ENCODE results near the gene PLEKHB1.

The PLEKHB1 gene, protein sequence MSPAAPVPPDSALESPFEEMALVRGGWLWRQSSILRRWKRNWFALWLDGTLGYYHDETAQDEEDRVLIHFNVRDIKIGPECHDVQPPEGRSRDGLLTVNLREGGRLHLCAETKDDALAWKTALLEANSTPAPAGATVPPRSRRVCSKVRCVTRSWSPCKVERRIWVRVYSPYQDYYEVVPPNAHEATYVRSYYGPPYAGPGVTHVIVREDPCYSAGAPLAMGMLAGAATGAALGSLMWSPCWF

DNA sequence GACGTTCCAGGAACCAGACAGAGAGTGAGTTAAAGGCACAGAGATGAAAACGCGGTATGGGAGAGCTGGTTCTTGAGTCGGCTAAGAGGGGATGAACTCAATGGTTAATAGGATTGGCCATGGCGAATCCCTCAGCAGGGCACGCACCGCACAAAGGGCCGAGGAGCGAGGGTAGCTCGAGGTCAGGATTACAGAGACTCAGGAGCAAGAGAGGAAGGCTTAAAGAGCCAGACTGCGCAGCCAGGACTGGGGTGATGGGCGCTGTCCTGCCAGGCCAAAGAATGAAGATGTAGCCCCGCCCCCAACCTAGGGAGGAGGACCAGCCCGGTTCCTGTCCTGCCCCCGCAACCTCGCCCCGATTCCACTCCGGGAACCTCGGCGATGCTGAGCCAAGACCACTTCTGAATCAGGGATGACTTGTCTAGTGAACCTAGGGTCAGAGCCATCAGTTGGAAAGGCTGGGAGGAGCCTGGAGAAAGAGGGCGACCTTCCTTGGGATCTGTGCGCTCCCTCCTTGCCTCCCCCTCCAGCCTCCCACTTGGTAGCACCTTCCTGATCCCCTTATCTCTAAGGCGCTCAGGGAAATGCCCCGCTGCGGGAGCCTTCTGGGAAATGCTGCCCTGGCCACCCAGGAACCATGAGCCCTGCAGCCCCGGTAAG lies at the start of gene PLEKHB1:
TSS of gene PLEKHB1 (plus strand) at position 610 of the 660 bp plus-strand sequence. CDS start at position 638, 28 bp downstream.
- Histone ChIP-seq H3K4me3 (ENCODE audit: low read length) (peak within 1 kb of the TSS; percentile 90), H3K9me3 (ENCODE audit: insufficient read depth, low read depth, low read length) (no peaks in the 10 kb centered on the region), H3K36me3 (ENCODE audit: insufficient read depth, low read depth, low read length) (no peaks in the 10 kb centered on the region), H3K9ac (ENCODE audit: low read depth, low read length) (peak within 1 kb of the TSS; percentile 82; the same call in 1 of the 2 replicates), H3K27ac (ENCODE audit: low read length) (peak within 1 kb of the TSS; percentile 52), H3K4me1 (ENCODE audit: insufficient read depth, low read length) (peaks cover 10% of the 10 kb centered on the region; the same call in 1 of the 2 replicates), H3K27me3 (ENCODE audit: insufficient read depth, low read length) (peaks cover 9% of the 10 kb centered on the region)

DNA sequence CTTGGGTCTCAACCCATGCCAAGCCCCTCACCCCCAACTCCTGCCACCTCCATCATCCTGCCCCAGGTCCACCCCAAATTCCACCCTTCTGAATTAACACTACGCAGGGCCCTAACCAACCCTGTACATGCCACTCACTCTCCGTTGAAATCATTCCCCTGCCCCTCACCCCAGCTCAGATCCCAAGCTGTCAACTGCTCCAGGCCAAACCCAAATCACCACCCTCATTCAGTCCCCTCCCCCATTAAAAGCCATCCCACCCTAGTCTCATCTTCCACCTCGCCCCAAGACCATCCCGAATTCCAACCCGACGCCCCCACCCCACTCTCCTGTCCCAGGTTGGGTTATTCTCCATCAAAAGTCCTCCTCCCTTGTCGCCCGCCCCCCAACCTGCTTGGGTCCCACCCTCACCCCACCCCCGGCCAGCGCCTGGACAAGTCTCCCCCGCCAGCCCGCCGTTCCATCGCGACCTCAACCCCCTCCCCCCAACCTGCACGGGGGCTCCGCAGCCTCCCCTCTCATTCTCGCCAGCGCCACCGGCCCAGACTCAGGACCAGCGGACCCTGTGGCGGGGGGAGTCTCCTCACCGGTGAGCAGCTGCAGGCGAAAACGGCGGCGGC lies 48.9 kb upstream of the PLEKHB1 start:
- peak overlapping the region; percentile 58 for H3K27ac ChIP-seq (ENCODE audit: low read length)

DNA sequence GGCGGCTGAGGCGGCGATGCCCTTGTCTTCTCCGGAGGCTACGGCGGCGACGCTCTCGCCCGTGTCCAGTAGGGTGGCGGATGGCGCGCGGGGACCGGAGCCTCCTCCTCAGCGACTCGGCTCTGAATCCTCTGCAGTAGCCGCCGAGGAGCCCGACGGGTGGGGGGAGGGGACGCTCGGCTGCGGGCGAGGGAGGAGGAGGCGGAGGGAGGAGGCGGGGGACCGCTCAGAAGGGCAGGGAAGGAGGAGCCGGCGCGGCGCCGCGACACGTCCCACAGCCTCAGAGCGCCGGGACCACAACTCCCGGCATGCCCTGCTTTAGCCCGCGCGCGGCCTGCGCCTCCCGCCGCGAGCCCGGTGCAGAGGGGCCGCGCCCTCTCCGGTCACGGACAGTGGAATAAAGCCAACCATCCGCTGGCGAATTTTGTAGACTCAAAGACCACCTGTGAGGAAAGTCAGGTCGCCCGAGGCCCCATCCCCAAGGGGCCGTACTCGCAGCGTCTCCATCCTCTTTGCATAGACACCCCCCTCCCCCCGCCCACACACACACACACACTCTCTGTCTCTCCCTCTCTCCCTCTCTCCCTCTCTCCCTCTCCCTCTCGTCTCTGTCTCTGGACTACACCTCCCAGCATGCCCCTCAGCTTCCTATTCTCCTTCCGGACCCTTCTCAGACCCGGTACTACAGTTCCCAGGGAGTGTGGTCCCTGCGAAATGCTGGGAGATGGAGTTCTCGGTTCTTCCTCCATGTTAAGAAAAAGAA lies 48.2 kb upstream of the PLEKHB1 start, which contains the start of gene FAM168A:
TSS of gene FAM168A (minus strand) at position 157 of the 763 bp plus-strand sequence. CDS start 129,638 bp downstream, outside the sequence.
- Histone ChIP-seq H3K4me1 (ENCODE audit: insufficient read depth, low read length) (peaks cover 7% of the 10 kb centered on the region; the same call in 1 of the 2 replicates), H3K4me3 (ENCODE audit: low read length) (peak within 1 kb of the TSS; percentile 78), H3K9me3 (ENCODE audit: insufficient read depth, low read depth, low read length) (no peaks in the 10 kb centered on the region), H3K27me3 (ENCODE audit: insufficient read depth, low read length) (no peaks in the 10 kb centered on the region), H3K36me3 (ENCODE audit: insufficient read depth, low read depth, low read length) (no peaks in the 10 kb centered on the region), H3K27ac (ENCODE audit: low read length) (peak within 1 kb of the TSS; percentile 58), H3K9ac (ENCODE audit: low read depth, low read length) (peak within 1 kb of the TSS; percentile 90)

More for the DNA sequence above, 48.9 kb upstream of the PLEKHB1 start:
- Histone ChIP-seq H3K9ac (ENCODE audit: low read depth, low read length) (peak overlapping the region; percentile 64; the same call in 1 of the 2 replicates), H3K4me1 (ENCODE audit: insufficient read depth, low read length) (peaks cover 7% of the 10 kb centered on the region; the same call in 1 of the 2 replicates), H3K36me3 (ENCODE audit: insufficient read depth, low read depth, low read length) (no peaks in the 10 kb centered on the region), H3K27me3 (ENCODE audit: insufficient read depth, low read length) (no peaks in the 10 kb centered on the region), H3K9me3 (ENCODE audit: insufficient read depth, low read depth, low read length) (no peaks in the 10 kb centered on the region), H3K4me3 (ENCODE audit: low read length) (peak overlapping the region; percentile 78)

DNA sequence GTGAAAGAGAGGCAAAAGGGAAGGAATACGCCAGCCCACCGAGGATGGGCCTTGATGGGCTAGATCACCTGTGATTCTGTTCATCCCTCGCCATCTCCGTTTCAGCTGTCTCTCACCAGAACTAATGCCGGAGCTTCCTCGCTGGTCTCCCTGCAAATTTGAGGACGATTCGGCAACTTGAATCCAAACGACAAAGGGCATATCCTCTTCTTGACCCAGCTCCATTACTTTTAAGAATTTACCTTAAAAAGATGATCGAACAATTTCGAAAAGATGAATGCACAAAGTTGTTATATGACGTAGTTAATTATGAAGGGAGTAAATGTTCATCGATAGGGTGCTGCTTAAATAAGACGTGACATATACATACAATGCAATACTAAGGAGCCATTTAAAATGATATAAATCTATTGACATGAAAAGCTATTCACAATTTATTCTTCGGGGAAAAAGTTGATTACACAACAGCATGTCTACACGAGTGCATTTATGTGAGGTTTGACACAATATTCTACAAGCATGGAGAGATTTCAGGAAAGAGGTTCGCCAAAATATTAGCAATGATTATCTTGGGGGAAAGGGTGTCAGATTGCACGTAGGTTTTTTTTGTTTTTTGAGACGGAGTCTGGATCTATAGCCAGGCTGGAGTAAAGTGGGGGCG lies 47.5 kb upstream of the PLEKHB1 start:
- Histone ChIP-seq H3K36me3 (ENCODE audit: insufficient read depth, low read depth, low read length) (no peaks in the 10 kb centered on the region), H3K4me1 (ENCODE audit: insufficient read depth, low read length) (peaks cover 7% of the 10 kb centered on the region; the same call in 1 of the 2 replicates), H3K9me3 (ENCODE audit: insufficient read depth, low read depth, low read length) (no peaks in the 10 kb centered on the region), H3K4me3 (ENCODE audit: low read length) (peak overlapping the region; percentile 78), H3K27ac (ENCODE audit: low read length) (peak overlapping the region; percentile 57), H3K9ac (ENCODE audit: low read depth, low read length) (peak overlapping the region; percentile 90; the same call in 1 of the 2 replicates), H3K27me3 (ENCODE audit: insufficient read depth, low read length) (no peaks in the 10 kb centered on the region)

DNA sequence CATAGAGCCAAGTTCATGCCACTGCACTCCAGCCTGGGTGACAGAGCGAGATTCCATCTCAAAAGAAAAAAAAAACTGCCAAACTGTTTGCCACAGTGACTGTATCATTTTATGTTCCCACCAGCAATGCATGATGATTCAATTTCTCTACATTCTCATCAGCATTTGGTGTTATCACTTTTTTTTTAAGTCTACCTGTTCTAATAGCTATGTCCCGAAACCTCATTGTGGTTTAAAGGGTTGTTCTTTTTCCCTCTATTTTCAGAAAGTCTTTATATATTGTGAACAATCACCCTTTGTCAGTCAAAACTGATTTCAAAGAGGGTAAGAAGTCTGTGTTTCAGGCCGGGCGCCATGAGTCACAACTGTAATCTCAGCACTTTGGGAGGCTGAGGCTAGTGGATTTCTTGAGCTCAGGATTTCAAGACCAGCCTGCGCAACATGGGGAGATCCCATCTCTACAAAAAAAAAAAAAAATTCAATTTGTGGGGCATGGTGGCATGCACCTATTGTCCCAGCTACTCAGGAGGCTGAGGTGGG lies 33.7 kb upstream of the PLEKHB1 start:
- Histone ChIP-seq H3K4me3 (ENCODE audit: low read length) (no peak overlapping the region), H3K36me3 (ENCODE audit: insufficient read depth, low read depth, low read length) (no peaks in the 10 kb centered on the region), H3K27ac (ENCODE audit: low read length) (no peak overlapping the region), H3K27me3 (ENCODE audit: insufficient read depth, low read length) (no peaks in the 10 kb centered on the region), H3K4me1 (ENCODE audit: insufficient read depth, low read length) (no peaks in the 10 kb centered on the region), H3K9ac (ENCODE audit: low read depth, low read length) (no peak overlapping the region), H3K9me3 (ENCODE audit: insufficient read depth, low read depth, low read length) (no peaks in the 10 kb centered on the region)

DNA sequence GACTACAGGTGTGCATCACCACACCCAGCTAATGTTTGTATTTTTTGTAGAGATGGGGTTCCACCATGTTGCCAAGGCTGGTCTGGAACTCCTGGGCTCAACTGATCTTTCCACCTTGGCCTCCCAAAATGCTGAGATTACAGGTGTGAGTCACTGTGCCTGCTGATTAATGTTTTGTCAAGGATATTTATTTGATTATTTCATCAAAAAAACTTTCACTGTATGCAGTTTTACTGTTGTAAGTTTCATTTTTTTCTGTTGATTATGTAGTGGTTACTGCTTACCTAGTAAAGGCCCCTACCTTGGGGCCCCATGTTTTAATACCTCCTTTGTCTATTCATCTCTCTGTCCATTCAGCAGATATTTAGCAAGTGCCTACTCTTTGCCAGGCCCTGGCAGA lies 31.8 kb upstream of the PLEKHB1 start:
- no peak overlapping the region for H3K9ac ChIP-seq (ENCODE audit: low read depth, low read length)
- no peak overlapping the region for H3K27ac ChIP-seq (ENCODE audit: low read length)
- no peaks in the 10 kb centered on the region for H3K36me3 ChIP-seq (ENCODE audit: insufficient read depth, low read depth, low read length)
- H3K9me3 ChIP-seq (ENCODE audit: insufficient read depth, low read depth, low read length) = no peaks in the 10 kb centered on the region
- H3K4me1 ChIP-seq (ENCODE audit: insufficient read depth, low read length) = no peaks in the 10 kb centered on the region
- no peaks in the 10 kb centered on the region for H3K27me3 ChIP-seq (ENCODE audit: insufficient read depth, low read length)
- no peak overlapping the region for H3K4me3 ChIP-seq (ENCODE audit: low read length)

DNA sequence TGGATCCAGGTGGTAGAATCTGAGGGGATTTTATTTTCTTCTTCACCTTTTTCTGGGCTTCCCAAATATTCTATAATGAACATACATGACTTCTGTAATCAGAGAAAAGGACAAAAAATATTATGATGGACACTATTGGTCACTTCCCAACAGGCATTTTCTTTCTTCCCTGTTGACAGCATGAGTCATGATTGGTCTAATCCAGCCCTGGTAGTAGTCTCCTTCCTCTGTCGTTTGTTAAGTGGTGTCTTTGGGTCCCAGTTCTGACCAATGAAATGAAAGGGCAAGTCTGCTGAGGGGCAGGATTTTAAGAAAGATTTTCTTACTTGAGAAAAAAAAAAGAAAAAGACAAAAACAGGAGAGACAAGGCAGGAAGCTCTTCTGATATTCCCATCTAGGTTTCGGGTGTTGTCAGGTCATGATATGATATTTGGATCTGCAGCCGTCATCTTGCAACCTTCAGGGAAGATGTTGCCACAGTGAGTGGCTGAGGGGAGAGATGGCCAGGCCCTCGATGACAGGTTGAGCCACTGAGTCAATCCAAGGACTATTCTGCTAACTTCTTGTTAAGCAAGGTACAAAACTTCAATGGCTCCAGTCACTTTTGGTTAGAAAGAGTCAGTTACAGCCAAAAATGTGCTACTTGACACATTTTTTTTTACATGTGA lies 23.3 kb upstream of the PLEKHB1 start:
- Histone ChIP-seq H3K4me1 (ENCODE audit: insufficient read depth, low read length) (peaks cover under 1% of the 10 kb centered on the region; the same call in 1 of the 2 replicates), H3K4me3 (ENCODE audit: low read length) (no peak overlapping the region), H3K9me3 (ENCODE audit: insufficient read depth, low read depth, low read length) (no peaks in the 10 kb centered on the region), H3K36me3 (ENCODE audit: insufficient read depth, low read depth, low read length) (no peaks in the 10 kb centered on the region), H3K27me3 (ENCODE audit: insufficient read depth, low read length) (peaks cover 39% of the 10 kb centered on the region), H3K9ac (ENCODE audit: low read depth, low read length) (no peak overlapping the region), H3K27ac (ENCODE audit: low read length) (no peak overlapping the region)

DNA sequence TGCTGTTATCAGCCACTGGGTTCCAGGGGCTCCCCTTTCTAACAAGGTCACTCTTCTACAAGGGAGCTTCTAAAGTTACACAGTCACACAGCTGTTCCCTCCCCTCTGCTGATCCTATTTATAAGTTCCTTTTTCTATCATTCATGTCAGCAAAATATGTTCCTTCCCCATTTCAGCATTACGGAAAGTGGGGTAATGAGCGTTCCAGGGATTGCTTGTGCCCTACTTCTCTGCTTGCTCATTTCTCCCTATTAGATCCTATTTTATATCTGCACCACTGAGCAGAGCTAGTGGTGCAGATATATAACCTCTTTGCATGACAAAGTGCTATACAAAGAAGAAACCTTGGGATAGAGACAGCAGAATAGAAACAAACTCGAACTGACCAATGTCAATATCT lies 22.7 kb upstream of the PLEKHB1 start:
- H3K9me3 ChIP-seq (ENCODE audit: insufficient read depth, low read depth, low read length) = no peaks in the 10 kb centered on the region
- H3K9ac ChIP-seq (ENCODE audit: low read depth, low read length) = no peak overlapping the region
- no peak overlapping the region for H3K27ac ChIP-seq (ENCODE audit: low read length)
- H3K36me3 ChIP-seq (ENCODE audit: insufficient read depth, low read depth, low read length) = no peaks in the 10 kb centered on the region
- H3K27me3 ChIP-seq (ENCODE audit: insufficient read depth, low read length) = peaks cover 45% of the 10 kb centered on the region
- no peak overlapping the region for H3K4me3 ChIP-seq (ENCODE audit: low read length)
- H3K4me1 ChIP-seq (ENCODE audit: insufficient read depth, low read length) = peaks cover 6% of the 10 kb centered on the region; the same call in 1 of the 2 replicates

DNA sequence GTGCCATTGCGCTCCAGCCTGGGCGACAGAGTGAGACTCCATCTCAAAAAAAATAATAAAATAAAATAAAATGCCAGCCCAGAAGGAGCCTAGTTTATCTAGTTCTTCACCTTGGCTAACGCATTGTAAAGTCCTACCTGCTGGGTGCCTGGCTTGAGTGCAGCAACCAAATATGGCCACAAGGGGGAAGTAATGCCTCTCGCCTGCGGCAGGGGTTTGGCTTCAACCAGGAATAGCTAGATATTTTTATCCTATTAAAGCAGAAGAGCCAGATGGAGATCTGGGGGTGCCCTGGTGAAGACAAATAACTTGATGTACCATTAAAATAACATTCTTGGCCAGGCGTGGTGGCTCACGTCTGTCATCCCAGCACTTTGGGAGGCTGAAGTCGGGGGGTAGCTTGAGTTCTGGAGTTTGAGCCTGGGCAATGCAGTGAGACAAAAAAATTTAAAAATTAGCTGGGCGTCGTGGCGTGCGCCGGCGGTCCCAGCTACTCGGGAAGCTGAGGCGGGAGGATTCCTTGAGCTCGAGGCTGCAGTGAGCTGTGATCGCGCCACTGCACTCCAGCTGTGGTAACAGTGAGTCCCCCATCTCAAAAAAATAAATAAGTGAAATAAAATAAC lies 20.6 kb upstream of the PLEKHB1 start:
- H3K27me3 ChIP-seq (ENCODE audit: insufficient read depth, low read length) = peaks cover 63% of the 10 kb centered on the region
- H3K27ac ChIP-seq (ENCODE audit: low read length) = no peak overlapping the region
- H3K36me3 ChIP-seq (ENCODE audit: insufficient read depth, low read depth, low read length) = no peaks in the 10 kb centered on the region
- peaks cover 12% of the 10 kb centered on the region; the same call in 1 of the 2 replicates for H3K4me1 ChIP-seq (ENCODE audit: insufficient read depth, low read length)
- no peak overlapping the region for H3K4me3 ChIP-seq (ENCODE audit: low read length)
- no peak overlapping the region for H3K9ac ChIP-seq (ENCODE audit: low read depth, low read length)
- no peaks in the 10 kb centered on the region for H3K9me3 ChIP-seq (ENCODE audit: insufficient read depth, low read depth, low read length)

DNA sequence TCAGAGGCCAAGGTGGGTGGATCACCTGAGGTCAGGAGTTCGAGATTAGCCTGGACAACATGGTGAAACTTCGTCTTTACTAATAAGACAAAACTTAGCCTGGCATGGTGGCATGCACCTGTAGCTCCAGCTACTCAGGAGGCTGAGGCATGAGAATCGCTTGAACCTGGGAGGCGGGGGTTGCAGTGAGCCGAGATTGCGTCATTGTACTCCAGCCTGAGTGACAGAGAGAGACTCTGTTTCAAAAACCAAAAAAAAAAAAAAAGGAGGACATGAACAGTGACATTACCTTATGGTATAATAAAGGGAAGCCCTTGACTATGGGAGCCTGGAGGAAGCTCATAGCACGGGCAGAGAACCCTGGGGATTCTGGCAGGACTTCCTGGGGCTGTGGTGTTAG lies 16.5 kb upstream of the PLEKHB1 start:
- Histone ChIP-seq H3K4me3 (ENCODE audit: low read length) (no peak overlapping the region), H3K4me1 (ENCODE audit: insufficient read depth, low read length) (peaks cover 17% of the 10 kb centered on the region; the same call in 1 of the 2 replicates), H3K9me3 (ENCODE audit: insufficient read depth, low read depth, low read length) (no peaks in the 10 kb centered on the region), H3K27ac (ENCODE audit: low read length) (no peak overlapping the region), H3K27me3 (ENCODE audit: insufficient read depth, low read length) (peaks cover 54% of the 10 kb centered on the region), H3K9ac (ENCODE audit: low read depth, low read length) (no peak overlapping the region), H3K36me3 (ENCODE audit: insufficient read depth, low read depth, low read length) (no peaks in the 10 kb centered on the region)

Data from iPS-20b (cell line).